Measurements from ENCODE around the gene RBKS.
"Not testable (repeated sequence)": the region's sequence is repeated elsewhere in the genome, so short reads cannot be mapped to it uniquely, and the experiment has no call there.

Gene RBKS

GRCh38 chr2:27796791-27797765, 93.1 kb downstream of the RBKS start:
- no peak for DNase-seq

- no peak for DNase-seq
Measured at GRCh38 chr2:27795868-27796277, 94.3 kb downstream of the RBKS start.

GRCh38 chr2:27795093-27795834, 94.9 kb downstream of the RBKS start:
- DNase-seq = no peak

GRCh38 chr2:27792759-27793158, 97.4 kb downstream of the RBKS start:
- no peak for DNase-seq

DNA sequence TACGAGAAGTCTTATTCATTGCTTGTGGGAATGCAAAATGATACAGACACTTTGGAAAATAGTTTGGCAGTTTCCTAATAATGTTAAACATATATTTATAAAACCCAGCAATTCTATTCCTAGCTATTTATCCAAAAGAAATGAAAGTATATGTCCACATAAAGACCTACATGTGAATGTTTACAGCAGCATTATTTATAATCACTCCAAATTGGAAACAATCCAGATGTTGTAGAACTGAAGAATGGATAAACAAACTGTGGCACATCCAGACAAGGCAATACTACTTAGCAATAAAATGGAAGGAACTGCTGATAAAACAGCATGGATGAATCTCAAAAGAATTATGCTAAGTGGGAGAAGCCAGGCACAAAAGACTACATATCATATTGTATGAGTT, 99.4 kb downstream of the RBKS start:
- no peak for DNase-seq

DNA sequence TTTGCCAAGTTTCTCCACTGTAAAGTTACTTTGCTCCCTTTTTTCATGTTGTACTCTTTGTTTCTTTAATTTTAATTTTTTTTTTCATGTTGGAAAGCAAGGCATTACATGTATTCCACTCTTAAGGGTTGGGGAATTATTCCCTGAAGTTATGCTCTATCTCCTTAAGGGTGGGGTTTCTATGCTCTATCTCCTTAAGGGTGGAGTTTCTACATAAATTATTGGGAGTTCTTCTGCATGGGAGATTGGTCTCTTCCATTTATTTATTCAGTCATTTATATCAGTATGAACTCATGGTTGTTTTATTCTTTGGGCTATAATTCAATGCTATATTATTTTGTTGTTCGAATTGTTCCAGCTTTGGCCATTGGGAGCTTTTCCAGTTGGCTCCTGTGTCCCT, 107.5 kb downstream of the RBKS start:
- DNase-seq = no peak

DNA sequence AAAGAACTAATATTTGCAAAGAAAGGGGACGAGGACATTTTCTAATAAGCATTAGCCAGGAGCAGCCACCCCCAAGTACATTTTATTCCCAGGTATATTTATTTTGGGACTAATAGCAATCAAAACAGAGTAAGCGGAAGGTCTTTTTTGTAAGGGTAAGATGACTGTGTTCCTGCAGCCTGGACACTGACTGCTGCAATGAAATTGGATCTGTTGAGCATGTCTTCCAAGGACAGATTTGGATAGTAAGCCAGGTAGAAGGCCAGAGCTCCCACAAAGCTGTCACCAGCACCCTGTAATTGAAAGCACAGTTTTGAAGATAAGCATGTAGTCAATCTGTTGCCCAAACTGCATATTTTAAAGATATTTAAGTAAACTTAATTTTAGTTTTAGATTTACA, 108.7 kb downstream of the RBKS start:
- DNase-seq = no peak

GRCh38 chr2:27779417-27780055, 110.7 kb downstream of the RBKS start:
- DNase-seq = no peak

DNA sequence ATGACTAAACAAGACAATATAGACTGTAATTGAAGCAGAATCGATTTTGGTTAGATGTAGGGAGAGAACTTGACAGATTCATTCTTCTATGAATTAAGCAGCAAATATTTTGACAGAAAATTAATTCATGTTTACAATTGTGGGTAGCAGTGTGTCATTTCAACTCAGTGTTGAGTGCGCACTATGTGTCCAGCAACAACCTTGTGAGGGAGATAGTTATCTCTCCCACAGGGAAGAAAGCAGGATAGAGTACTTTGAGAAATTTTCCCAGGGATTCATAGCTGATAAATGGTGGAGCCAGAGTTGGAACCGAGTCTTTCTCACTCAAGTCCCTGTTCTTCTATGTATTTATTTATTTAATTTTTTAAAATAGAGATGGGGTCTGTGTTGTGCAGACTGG, 113.5 kb downstream of the RBKS start:
- DNase-seq = no peak

GRCh38 chr2:27776097-27776496, 114.1 kb downstream of the RBKS start:
- no peak for DNase-seq

DNA sequence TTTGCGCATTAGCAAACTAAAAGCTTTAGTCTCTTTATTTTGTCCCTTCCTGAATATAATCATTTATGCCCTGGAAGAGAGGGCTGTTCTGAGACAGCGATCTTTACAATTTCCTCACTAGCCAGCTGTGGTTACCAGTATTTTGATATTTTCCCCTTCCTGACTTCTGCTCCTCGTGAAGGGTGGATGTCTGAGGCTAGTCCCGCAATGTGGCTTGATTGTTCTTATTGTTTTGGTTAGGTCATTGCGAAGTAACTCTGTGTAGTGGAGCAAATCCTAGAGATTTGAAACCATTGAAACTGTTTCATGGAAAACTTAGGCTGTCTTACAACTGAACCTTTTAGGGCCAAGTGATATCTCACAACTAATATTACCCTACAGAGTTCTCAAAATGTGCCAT, 116.2 kb downstream of the RBKS start:
- DNase-seq = no peak

- no peak for DNase-seq
Measured at GRCh38 chr2:27772804-27773203, 117.4 kb downstream of the RBKS start.

GRCh38 chr2:27771548-27772335, 118.4 kb downstream of the RBKS start, which contains the start of gene MRPL33:
TSS of gene MRPL33 (plus strand) at chr2:27771719. CDS start at chr2:27771778, 59 bp downstream.
- peak; percentile 90 for DNase-seq

DNA sequence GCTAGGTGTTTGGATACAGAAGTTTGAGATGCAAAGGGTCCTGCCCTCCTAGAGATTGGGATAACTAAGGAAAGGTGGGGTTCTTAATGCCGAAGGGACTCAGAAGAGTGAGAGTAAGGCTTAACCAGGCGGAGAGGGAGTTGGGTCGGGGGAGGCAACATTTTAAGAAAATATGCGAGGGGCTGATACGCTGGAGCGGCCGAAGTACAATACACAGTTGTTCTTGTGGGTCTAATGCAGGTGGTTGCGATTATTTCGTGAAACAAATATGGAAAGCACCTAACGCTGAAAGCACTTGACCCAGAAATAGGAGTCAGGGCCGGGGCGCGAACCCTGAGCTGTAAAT, 119.0 kb downstream of the RBKS start:
- DNase-seq = no peak

DNA sequence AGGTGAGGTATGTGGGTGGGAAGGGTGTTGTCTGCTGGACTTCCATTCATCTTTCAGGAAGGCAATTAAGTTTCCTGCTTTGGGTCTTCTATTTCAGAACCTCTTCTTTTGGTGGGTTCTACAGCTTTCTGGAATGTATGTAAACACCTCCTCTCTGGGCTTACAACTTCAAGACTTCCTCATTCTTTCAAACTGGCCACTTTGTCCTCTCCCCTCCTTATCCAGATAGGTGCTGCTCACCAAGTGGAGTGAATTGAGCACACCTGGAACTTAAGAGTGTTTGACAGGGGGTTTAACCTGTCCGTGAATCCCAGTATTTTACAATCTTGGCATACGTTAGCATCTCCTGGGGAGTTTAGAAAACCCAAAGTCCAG, 123.9 kb downstream of the RBKS start:
- DNase-seq = no peak

- peak; percentile 51 for DNase-seq
Measured at GRCh38 chr2:27765621-27766286, 124.4 kb downstream of the RBKS start.

DNA sequence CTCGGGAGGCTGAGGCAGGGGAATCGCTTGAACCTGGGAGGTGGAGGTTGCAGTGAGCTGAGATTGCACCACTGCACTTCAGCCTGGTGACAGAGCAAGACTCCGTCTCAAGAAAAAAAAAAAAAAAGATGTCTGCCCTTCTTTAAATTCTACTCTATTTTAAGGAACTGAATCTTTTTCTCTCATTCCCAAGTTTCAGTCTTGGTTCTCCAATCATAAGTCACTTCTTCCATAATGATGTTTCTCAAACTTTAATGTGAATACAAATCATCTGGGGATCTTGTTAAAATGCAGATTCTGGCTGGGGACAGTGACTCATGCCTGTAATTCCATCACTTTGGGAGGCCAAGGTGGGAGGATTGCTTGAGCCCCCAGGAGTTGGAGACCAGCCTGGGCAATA, 125.7 kb downstream of the RBKS start:
- not testable (repeated sequence) for DNase-seq

- no peak for DNase-seq
Measured at GRCh38 chr2:27763907-27764267, 126.3 kb downstream of the RBKS start.

DNA sequence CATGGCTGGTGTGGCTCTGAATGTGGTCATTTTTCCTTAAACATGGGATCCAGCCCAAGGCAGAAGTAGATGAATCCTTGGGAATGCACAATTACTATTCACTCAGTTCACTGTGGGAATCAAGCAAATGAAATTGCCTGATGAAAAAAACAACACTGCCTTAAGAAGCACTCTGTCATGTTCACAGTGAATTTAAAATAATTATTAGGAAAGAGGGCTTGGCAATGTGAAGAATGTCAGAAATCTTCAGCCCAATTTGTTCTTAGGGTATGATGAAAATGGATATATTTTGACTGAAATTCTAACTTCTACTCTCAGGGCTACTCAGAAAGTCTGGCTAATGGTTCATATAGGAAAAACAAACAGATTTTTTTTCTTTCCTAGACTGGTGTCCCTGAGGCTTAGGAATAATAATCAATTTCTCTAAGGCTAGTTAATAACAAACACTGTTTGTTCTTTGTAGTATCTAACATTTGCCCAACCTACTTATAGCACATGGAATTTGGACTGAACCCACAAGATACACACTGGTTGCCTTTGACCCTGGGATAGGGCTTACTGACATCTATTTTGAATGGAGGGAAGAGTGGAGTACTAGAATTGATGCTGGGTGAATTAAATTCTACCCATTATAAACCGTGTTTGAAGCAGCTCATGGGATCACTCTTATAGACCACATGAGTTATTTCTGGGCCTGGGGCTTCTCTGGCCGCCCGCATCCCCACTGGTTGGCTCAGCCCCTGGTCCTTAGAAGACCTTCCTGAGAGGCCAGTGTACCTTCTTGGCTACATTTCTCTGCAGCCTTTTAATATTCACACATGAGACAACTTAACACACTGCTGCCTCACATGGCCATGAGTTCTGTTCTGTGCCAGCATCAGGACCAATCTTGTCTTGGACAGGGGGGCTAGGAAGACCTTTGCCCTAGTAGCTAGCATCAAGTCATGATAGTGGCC, 127.0 kb downstream of the RBKS start:
- DNase-seq = no peak

DNA sequence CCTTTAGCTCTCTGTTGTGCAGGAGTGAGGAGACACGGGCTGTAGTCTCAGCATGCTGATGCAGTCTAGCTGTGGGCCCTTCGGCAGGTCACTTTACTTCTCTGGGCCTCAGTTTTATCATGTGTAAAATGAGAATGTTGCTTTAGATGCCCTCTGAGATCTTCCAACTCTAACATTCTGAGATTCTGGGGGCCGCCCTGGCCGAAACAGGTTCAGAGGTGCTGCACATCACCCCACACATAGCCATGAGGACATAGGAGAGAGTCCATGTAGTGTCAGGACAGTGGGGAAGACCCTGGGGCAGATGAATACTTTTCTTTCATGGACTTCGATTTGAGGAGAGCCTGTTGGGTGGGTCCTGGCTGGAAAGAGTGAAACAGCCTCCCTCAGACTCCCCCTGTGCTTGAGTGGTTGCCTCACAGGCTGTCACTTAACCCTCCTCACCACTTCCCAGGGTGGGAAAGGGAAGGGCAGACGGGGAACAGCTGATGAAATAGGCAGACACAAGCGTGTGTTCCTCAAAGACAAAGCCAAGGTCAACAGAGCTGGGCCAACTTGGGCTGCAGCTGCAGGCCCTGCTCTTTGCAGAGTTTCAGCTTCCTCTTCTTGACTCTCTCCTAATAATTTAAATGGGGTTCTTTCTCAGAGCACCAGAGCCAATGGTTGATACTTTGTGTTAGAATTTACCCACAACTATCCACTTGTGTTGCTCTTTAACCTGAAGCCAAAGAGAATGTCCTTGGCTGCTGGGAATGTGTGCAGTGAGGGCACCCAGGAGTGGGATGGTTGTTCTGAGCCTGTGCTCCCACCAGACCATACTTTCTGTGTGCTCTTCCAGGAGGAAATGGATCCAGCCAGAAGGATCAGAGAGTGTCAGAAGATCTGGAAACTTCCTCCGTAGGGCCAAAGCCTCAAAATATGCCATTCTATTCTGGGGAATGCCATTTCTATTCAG, 133.4 kb downstream of the RBKS start:
- no peak for DNase-seq
